Heart right ventricle (tissue), 16 donors: ENCODE measurements around the gene KLHL30. TPM values are rescaled to one million over a fixed set of nuclear protein-coding genes. Genes with fewer than 3 reads are reported as not detected.

Experiments
- ATAC-seq, 8 donors: fragments of 200-7000 bp; cut with Tn5 transposase; one replicate each; pipeline ENCODE4 v1.9.1; 2020; ENCODE audit warnings: mild to moderate bottlenecking in 8 of 8, moderate library complexity in 8 of 8, moderate number of reproducible peaks in 1 of 8
- DNase-seq, 2 donors: peaks; one replicate each; pipeline ENCODE4 v3.0.0-alpha.2; 2020
- H3K27ac ChIP-seq, 10 donors: fragments of 200-600 bp; sonication (generic) in 2 of 10; one replicate each; pipeline versions ENCODE4 v1.5.0 to v1.8.0; 2020 to 2022; ENCODE audit warnings: mild to moderate bottlenecking in 3 of 10
- H3K27me3 ChIP-seq, 7 donors: fragments of 200-600 bp; one replicate each; pipeline ENCODE4 v1.8.0; 2021 to 2022; ENCODE audit warnings: mild to moderate bottlenecking in 2 of 7
- H3K36me3 ChIP-seq, 9 donors: fragments of 200-600 bp; sonication (generic) in 1 of 9; one replicate each; pipeline versions ENCODE4 v1.5.0 to v1.8.0; 2020 to 2022; ENCODE audit warnings: mild to moderate bottlenecking in 2 of 9
- H3K4me1 ChIP-seq, 9 donors: fragments of 200-600 bp; sonication (generic) in 1 of 9; one replicate each; pipeline versions ENCODE4 v1.5.0 to v1.8.0; 2020 to 2022; ENCODE audit warnings: mild to moderate bottlenecking in 4 of 9
- H3K4me3 ChIP-seq, 10 donors: fragments of 200-600 bp; sonication (generic) in 2 of 10; one replicate each; pipeline versions ENCODE4 v1.5.0 to v1.8.0; 2020 to 2022; ENCODE audit warnings: mild to moderate bottlenecking in 7 of 10, moderate library complexity in 2 of 10
- H3K9me3 ChIP-seq, 11 donors: fragments of 200-600 bp in 10 of 11; sonication (generic) in 2 of 11; one replicate each; pipeline versions ENCODE4 v1.5.0 to v1.8.0; 2013 to 2022; ENCODE audit warnings: mild to moderate bottlenecking in 2 of 11, control low read depth in 1 of 11, moderate library complexity in 1 of 11
- WGBS, 2 donors: extraction: QIAGEN DNeasy Blood & Tissue Kit; methylation state at CpG; one replicate each; pipeline ENCODE4 v1.1.7; 2013; ENCODE audit warnings: inconsistent platforms in 1 of 2; 5-methylcytosine and 5-hydroxymethylcytosine counted together
- intact Hi-C, 10 donors: fragments of 100-400 bp; cut with DNase I; formaldehyde crosslinking; loops; one replicate each; pipeline versions ENCODE4 v1.11.1 to v1.14.2; 2022
- polyA plus RNA-seq, 2 donors: library from polyadenylated mRNA; stranded (reverse); fragments of 200-250 nt; gene quantifications; one replicate each; pipeline ENCODE4 v1.2.3, GENCODE V29; 2013
- total RNA-seq, 10 donors: library from RNA; stranded (reverse); fragmentation: NEBNext Ultra II Directional in 3 of 10; extraction: Animal tissue kit (Norgen Biotek cat#: 25700) in 3 of 10; gene quantifications; one replicate each; pipeline versions ENCODE4 v1.2.1 to v1.2.4, GENCODE V29; 2021 to 2023
- TF ChIP-seq, protein P1 (sequence below), 9 donors: fragments of 200-600 bp; sonication (generic) in 2 of 9; IDR thresholded peaks; one replicate each; pipeline versions ENCODE4 v1.5.0 to v1.8.0; 2021 to 2022; ENCODE audit warnings: antibody characterized with exemption in 9 of 9, mild to moderate bottlenecking in 5 of 9, moderate library complexity in 1 of 9
- donor health status: Arrhythmogenic right ventricular cardiomyopathy.
- donor health status: ischemic (EF 13 %, LVEDD 7.1; RV severe dilation, severe dysfunction).
- donor health status: healthy with polysubstance abuse.
- donor health status: DM: no; HTN: yes; CAD: no.
- donor health status: DM: no; HTN: no; CAD: no.
- donor health status: ischemic (EF 25% LVEDD 6.9; RV normal size, moderate dysfunction).
- donor health status: ischemic (EF 25% LVEDD 5.7; RV mildly dilated, moderate dysfunction).
- donor health status: healthy.
- donor health status: DM: yes; HTN: yes; CAD: no.
- donor health status: Ischemic cardiomyopathy.
- donor health status: ischemic (EF 35%, LVEDD 5.7; RV mildly dilated, moderate dysfunction).
- donor health status: nonischemic (EF 11% LVEDD 7.7; RV severe dilation, severe dysfunction).
- donor health status: DM: yes; HTN: yes; CAD: no.
- donor health status: PGD.
- donor health status: ischemic (EF 29% LVEDD 5.4; RV normal size, mild dysfunction).
- donor health status: nonischemic (EF 23%, LVEDD 6.1; RV moderate dilation, normal function).

The KLHL30 gene
- total and polyA plus RNA-seq, 12 donors: 3.0 to 30.1 (median 25.9) TPM

DNA sequence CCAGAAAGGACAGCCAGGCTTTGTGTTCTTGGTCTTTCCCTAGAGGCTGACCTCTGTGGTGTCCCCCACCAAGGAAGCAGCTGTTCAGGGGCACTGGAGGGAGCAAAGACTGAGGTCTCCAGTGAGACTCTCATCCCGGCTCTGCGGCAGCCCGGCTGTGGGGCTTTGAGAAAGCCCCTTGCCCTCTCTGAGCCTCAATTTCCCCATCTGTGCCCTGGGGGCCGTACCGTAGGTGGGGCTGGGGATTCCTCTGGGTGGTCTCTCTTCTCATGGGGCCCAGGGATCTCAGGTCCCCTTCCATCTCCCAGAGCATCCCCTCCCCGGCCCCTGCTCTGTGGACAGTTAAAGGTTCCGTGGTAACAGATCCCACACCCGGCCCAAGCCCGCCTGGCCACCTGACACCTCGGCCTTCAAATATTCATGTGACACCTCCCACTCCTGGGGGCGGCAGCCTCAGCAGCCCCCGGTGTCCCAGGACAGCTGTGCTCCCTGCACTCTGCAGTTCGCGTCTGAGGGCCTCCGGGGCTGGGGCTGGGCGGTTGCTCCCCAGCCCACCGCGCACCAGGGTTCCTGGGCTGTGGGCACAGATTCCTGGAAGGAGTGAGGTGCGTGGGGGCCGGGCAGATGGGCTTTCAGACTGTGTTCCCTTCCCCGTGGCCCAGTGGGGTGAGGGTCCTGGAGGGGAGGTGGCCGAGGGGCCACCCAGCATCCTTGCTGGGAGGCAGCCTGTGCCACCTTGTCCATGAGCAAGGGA lies 15.1 kb upstream of the KLHL30 start:
- H3K36me3 ChIP-seq: no peaks in the 10 kb centered on the region
- H3K4me3 ChIP-seq: no peak overlapping the region
- TF ChIP-seq, protein P1, sequence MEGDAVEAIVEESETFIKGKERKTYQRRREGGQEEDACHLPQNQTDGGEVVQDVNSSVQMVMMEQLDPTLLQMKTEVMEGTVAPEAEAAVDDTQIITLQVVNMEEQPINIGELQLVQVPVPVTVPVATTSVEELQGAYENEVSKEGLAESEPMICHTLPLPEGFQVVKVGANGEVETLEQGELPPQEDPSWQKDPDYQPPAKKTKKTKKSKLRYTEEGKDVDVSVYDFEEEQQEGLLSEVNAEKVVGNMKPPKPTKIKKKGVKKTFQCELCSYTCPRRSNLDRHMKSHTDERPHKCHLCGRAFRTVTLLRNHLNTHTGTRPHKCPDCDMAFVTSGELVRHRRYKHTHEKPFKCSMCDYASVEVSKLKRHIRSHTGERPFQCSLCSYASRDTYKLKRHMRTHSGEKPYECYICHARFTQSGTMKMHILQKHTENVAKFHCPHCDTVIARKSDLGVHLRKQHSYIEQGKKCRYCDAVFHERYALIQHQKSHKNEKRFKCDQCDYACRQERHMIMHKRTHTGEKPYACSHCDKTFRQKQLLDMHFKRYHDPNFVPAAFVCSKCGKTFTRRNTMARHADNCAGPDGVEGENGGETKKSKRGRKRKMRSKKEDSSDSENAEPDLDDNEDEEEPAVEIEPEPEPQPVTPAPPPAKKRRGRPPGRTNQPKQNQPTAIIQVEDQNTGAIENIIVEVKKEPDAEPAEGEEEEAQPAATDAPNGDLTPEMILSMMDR (IDR thresholded peaks at IDR 0.05): no peak
- intact Hi-C loops: no loop called here
- DNase-seq: no peak
- 82 to 86% methylated on average over 22 of the region's 22 CpGs for WGBS, 2 donors
- H3K9me3 ChIP-seq: no peaks in the 10 kb centered on the region
- H3K27ac ChIP-seq: no peak overlapping the region
- ATAC-seq: no peak
- peaks cover 0 to 15% (median 0%) of the 10 kb centered on the region in 9 donors for H3K4me1 ChIP-seq
- H3K27me3 ChIP-seq: peaks cover 0 to 16% (median 0%) of the 10 kb centered on the region in 7 donors

DNA sequence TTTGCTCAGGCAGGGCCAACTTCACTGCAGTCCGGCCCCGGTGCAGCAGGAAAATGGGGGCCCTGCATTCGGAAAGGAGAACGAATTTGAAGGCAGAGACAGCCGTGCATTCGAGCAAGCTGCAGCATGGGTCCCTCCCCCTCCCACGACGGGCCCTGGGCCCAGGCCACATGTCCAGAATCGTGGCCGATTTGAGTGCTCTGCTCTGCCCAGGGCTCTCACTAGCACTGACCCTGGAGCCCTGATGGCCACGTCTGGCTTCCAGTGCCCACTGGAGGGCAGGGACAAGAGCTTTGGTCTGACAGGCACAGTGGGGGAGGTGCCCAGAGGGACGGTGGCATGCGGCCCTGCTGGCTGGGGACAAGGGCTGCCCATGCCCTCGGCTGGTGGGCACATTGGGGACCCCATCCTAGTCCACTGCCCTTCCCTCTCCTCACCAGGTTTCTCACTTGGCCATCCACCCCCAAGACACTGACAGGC lies 14.4 kb upstream of the KLHL30 start:
- WGBS, 2 donors: 70 to 82% methylated on average over 14 of the region's 14 CpGs
- H3K27me3 ChIP-seq: peaks cover 0 to 16% (median 0%) of the 10 kb centered on the region in 7 donors
- TF ChIP-seq, protein P1 (IDR thresholded peaks at IDR 0.05): no peak
- H3K36me3 ChIP-seq: no peaks in the 10 kb centered on the region
- no peaks in the 10 kb centered on the region for H3K9me3 ChIP-seq
- intact Hi-C loops: no loop called here
- DNase-seq (peak in 1 of 2 donors; percentile 8), ATAC-seq (no peak)
- no peak overlapping the region for H3K4me3 ChIP-seq
- H3K27ac ChIP-seq: no peak overlapping the region
- H3K4me1 ChIP-seq: peaks cover 0 to 15% (median 0%) of the 10 kb centered on the region in 9 donors

DNA sequence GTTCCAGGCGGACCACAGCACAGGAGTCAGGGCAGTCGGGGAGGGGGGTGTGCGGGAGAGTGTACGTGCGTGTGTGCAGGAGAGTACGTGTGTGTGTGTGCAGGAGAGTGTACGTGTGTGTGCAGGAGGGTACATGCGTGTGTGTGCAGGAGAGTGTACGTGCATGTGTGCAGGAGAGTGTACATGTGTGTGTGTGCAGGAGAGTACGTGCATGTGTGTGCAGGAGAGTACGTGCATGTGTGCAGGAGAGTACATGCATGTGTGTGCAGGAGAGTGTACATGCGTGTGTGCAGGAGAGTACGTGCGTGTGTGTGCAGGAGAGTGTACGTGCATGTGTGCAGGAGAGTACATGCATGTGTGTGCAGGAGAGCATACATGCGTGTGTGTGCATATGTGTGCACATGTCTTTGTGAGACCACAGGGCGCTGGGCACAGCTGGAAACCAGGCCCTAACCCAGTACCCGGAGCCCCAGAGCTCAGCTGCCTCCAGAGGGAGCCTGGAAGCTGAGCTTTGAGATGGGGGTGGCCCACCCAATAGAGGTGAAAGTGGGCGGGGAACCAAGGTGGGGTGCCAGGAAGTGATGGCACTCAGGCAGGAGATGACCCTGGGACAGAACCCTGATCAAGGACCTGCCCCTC lies 13.9 kb upstream of the KLHL30 start:
- no peak for ATAC-seq
- intact Hi-C loops: no loop called here

More for the DNA sequence above, 13.9 kb upstream of the KLHL30 start:
- H3K36me3 ChIP-seq: no peaks in the 10 kb centered on the region
- no peak overlapping the region for H3K4me3 ChIP-seq
- TF ChIP-seq, protein P1 (IDR thresholded peaks at IDR 0.05): no peak
- H3K4me1 ChIP-seq: peaks cover 0 to 15% (median 0%) of the 10 kb centered on the region in 9 donors
- H3K27me3 ChIP-seq: peaks cover 0 to 15% (median 0%) of the 10 kb centered on the region in 7 donors
- H3K9me3 ChIP-seq: no peaks in the 10 kb centered on the region
- whole genome bisulfite sequencing, 2 donors: 88 to 97% methylated on average over 19 of the region's 19 CpGs
- no peak for DNase-seq
- H3K27ac ChIP-seq: no peak overlapping the region
